ENCODE results near the gene DUOX1. TPM values are rescaled to one million over a fixed set of nuclear protein-coding genes. Genes with fewer than 3 reads are reported as not detected.

The DUOX1 gene
- total and polyA plus RNA-seq, 2 donors (not counting 1 experiment from before 2014, with no cell fraction given) = 0.27 TPM; not detected in 1

- DNase-seq (peak; percentile 87), ATAC-seq (ENCODE audit: low read depth) (peak; percentile 79)
- H3K4me2 ChIP-seq (replicated peaks; ENCODE audit: low read depth, low read length, poor library complexity, severe bottlenecking) = peak within 1 kb of the TSS; percentile 99
- H2AFZ ChIP-seq (ENCODE audit: insufficient read depth, low read depth, low read length, poor library complexity, severe bottlenecking) = peak within 1 kb of the TSS; percentile 84
- Mint-ChIP-seq H3K27me3 (peaks cover 7% of the 10 kb centered on the region), H3K4me3 (peak within 1 kb of the TSS; percentile 91), H3K9me3 (ENCODE audit: insufficient read depth) (no peaks in the 10 kb centered on the region), H3K27ac (peak within 1 kb of the TSS; percentile 78), H3K4me1 (peaks cover 20% of the 10 kb centered on the region)
- no peaks in the 10 kb centered on the region for H3K27me3 ChIP-seq (replicated peaks in 1 of 4; ENCODE audit: control extremely low read depth in 1 of 4, control insufficient read depth in 3 of 4, insufficient read depth in 4 of 4, low read length in 3 of 4)
- H3K9ac ChIP-seq (ENCODE audit: low read length) = peak within 1 kb of the TSS; percentile 93
- H3K4me1 ChIP-seq (ENCODE audit: control insufficient read depth in 2 of 2, insufficient read depth in 2 of 2, low read length in 2 of 2) = peaks cover 0 to 15% of the 10 kb centered on the region in 2 donors
- peak within 1 kb of the TSS; percentile 32 to 98 (median 77) for H3K4me3 ChIP-seq (ENCODE audit: control extremely low read depth in 1 of 5, extremely low read depth in 1 of 5, insufficient read depth in 1 of 5, low read depth in 2 of 5, low read length in 4 of 5)
- intact Hi-C loops (cut with micrococcal nuclease) = loop anchor here (1.0 to 5.0 kb wide), 4 partner anchors 10 to 214 kb away; partner anchors contain the start of gene SORD
- WGBS (ENCODE audit: insufficient coverage) = 1% methylated on average over 39 of the region's 57 CpGs
- ChIA-PET POLR2A (interaction anchor here (0.6 to 4.1 kb wide), 5 partner anchors 11 to 214 kb away, joined by 4 to 48 read pairs (median 4); a partner anchor contains a TSS), CTCF (interaction anchor here (0.6 to 4.7 kb wide), 7 partner anchors 9 to 283 kb away, joined by 3 to 23 read pairs (median 4); no protein-coding TSS in a partner anchor)
- no peaks in the 10 kb centered on the region for H3K36me3 ChIP-seq (replicated peaks in 1 of 2; ENCODE audit: control extremely low read depth in 1 of 2, control insufficient read depth in 1 of 2, extremely low read depth in 1 of 2, insufficient read depth in 2 of 2, low read length in 1 of 2)
- peaks cover 0 to 3% (median 0%) of the 10 kb centered on the region in 3 donors for H3K9me3 ChIP-seq (ENCODE audit: control extremely low read depth in 1 of 3, control insufficient read depth in 2 of 3, insufficient read depth in 1 of 3, low read length in 2 of 3)
- no peak for TF ChIP-seq CTCF (IDR thresholded peaks at IDR 0.05)
- TF ChIP-seq EZH2 (IDR thresholded peaks at IDR 0.05; ENCODE audit: borderline replicate concordance, insufficient read depth, low read depth, low read length, poor library complexity, severe bottlenecking) = no peak
- H3K79me2 ChIP-seq (ENCODE audit: control insufficient read depth, insufficient read depth, low read length) = no peaks in the 10 kb centered on the region
- no peaks in the 10 kb centered on the region for H4K20me1 ChIP-seq (ENCODE audit: control insufficient read depth, insufficient read depth, low read length, poor library complexity, severe bottlenecking)
- H3K27ac ChIP-seq (ENCODE audit: low read length in 2 of 2) = peak within 1 kb of the TSS; percentile 73 to 77
Observed at GRCh38 chr15:45187894-45188830, 58.4 kb downstream of the DUOX1 start, which contains the start of gene SHF. SHF (minus strand) TSS chr15:45187966; CDS start chr15:45187951, 15 bp downstream.
